GM18520 (cell line): ENCODE measurements around the gene NREP.

Experiments
- ATAC-seq: cut with Tn5 transposase; IDR thresholded peaks from one replicate; pipeline ENCODE4 v1.9.1; 2021; ENCODE audit not compliant: unreplicated experiment

Gene NREP

GRCh38 chr5:111756581-111757354 lies at the start of gene NREP:
Gene NREP, minus strand, starts transcription at chr5:111757194. Its CDS starts 1,422 bp downstream, at chr5:111755772.
- ATAC-seq: peak; percentile 4

DNA sequence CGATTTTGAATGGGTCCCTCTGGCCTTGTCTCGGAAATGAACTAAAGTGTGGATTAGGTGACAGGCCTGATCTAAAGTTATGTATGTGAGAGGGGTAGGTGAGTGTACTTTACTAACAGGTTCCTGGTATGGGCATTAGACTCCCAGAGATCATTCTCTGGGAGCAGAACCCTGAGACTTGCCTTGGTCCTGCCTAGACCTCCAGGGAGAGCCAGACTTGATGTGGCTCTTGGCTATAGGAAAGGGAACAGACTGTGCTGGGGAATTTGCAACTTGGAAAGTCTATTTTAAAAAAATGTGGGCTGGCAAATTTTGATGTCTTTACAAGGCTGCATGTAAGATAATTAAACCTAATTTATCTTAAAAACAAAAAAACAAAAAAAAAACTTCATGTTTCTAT lies 49.8 kb upstream of the NREP start:
- no peak for ATAC-seq

GRCh38 chr5:111806156-111806555 lies 49.2 kb upstream of the NREP start:
- no peak for ATAC-seq

- ATAC-seq: no peak
These were observed 48.1 kb upstream of the NREP start for GRCh38 chr5:111805071-111805470.

DNA sequence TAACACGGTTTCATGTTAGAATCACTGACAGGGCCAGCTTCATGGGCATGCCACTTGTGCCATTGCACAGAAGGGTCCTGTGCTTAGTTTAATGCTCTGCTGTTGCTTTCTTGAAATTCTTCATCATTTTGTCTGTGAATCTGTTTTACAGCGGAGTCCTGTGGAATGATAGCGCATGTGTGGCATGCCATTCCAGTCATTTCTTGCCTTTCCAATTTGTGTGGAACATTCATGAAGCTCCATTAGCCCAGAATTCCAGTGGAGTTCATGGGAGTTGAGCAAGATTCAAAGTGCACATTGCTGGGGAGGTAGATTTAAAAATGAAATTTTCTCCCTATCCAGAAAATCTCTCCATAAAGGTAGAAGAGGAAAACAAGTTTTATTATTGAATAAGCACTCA lies 43.4 kb upstream of the NREP start:
- ATAC-seq: no peak

DNA sequence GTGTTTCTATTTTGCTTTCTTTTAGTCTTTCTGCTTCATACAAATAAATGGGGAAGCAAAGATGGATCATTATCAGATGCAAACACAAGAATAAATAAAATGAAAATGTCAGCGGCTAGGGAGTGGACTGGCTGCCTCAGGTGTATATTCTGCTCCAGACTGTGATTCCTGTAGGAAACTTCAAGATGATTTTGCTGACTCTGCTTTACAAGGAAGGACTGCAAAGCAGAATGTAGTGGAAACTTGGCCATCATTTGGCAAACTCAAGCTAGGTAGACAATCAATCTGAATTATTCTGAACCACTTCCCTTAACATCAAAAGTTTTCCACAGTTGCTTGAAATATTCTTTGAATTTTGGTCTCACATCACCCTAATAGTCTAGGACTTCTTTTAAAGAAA lies 38.1 kb upstream of the NREP start:
- ATAC-seq: no peak

DNA sequence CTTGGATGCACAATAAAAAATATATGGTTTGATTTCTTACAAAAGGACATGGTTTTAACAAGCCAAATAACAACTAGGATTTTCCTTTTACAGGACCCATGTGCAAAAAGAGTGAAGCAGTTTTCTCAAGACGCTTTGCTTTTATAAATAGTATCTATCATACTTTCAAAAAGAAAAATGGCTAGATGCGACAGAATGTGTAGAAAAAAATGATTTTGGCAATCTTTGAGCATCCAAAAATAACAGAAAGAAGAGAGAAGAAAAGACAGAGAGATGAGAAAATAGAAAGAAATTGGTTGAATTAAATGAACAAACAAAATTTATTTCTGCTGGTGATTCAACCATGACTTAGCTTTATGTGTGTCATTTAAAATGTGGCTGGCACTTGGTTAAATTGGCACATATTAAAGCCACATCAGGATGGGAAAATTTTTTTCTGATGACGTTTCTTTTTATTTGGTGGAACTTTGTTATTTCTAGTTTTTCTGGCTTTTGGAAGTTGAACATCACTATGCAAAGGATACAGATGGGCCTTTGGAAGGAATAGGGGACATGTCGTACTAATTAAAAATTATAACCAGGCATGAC lies 35.6 kb upstream of the NREP start:
- ATAC-seq: no peak

GRCh38 chr5:111790295-111790694 lies 33.3 kb upstream of the NREP start:
- no peak for ATAC-seq

- no peak for ATAC-seq
These were observed 30.0 kb upstream of the NREP start for GRCh38 chr5:111787006-111787405.

GRCh38 chr5:111784491-111785181 lies 27.6 kb upstream of the NREP start:
- no peak for ATAC-seq

DNA sequence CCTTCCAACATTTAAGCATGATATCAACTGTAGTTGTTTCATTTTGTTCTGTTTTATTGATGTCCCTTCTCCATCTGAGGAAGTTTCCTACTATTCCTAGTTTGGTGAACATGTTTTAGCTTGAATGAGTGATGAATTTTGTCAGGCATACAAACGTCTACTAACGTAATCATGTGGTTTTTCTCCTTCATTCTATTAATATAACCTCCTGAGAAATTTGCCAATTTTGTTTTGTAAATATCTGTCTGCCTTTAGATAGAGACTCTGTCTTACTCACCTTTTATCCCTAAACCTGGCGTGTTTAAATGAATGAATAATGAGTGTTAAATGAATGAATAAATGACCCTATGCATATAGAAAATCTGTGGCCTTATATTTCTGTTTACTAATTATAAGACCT lies 26.5 kb upstream of the NREP start:
- no peak for ATAC-seq

DNA sequence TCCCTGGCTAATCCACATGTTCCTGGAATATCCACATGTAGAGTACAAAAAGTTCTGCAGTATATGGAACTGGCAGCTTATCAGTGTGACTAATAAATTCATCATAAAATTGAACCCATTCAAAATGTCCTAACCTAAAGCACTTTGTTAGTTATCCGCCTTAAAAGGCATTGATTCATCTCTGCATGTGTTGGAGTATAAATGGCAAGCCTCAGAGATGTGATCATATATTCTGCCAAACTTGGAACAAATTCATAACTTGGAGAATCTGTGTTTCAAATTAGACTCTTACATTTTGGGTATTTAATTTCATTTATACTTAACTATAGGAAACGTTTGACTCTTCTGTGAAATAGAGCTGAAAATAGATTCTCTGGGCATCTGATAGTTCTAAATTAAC lies 25.2 kb upstream of the NREP start:
- no peak for ATAC-seq

DNA sequence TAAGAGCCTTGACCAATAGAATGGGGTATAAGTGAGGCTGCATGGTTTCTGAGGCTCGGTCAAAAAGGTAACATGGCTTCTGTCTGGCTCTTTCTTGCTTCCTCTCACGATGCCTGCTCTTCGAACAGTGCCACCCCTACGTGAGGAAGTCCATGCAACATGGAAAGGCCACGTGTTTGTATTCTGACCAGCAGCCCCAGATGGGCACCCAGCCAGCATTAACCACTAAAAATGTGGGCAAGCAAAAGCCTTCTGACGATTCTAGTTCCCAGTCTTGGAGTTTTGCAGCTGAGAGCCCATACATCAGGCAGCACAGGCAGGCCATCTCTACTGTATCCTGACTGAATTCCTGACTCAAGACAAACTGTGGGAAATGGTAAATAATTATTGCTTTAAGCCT lies 24.2 kb upstream of the NREP start:
- ATAC-seq: no peak

- ATAC-seq: no peak
These were observed 22.9 kb upstream of the NREP start for GRCh38 chr5:111779922-111780292.

- ATAC-seq: no peak
These were observed 22.4 kb upstream of the NREP start for GRCh38 chr5:111779260-111779921.

DNA sequence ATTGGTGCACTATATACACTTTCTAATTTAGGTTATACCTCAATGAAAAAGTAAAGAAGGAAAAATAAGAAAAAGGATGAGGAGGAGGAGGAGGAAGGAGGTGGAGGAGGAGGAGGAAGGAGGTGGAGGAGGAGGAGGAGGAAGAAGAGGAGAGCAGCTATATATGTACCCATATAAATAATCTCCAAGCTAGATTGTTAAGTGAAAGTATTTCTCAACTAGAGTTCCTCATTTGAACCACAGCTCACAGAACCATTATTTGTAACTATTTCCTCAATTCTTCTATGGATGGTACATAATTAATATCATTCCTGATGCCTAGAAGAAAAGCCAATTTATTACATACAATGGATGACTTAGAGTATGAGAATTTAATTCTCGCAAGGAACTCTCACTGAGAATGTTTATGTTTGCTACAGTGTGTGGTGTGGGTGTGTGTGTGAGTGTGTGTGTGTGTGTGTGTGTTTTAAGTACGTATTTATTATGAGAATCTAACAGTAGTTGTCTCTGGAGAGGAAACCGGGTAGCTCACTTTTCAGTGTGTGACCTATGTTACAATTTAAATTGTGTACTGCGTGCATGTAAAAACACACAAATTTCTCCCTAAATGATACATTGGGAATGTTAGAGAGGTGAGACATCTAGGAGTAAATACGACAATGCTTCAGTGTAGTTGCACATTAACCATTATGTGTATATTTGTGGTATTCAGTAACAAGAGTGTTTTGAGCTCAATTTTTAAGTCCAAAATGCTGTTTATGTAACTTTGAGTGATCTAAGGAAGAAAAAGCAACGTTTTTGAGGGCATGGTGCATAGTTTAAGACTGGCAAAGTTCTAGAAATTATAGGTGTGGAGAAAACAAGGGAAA lies 20.2 kb upstream of the NREP start:
- ATAC-seq: no peak

DNA sequence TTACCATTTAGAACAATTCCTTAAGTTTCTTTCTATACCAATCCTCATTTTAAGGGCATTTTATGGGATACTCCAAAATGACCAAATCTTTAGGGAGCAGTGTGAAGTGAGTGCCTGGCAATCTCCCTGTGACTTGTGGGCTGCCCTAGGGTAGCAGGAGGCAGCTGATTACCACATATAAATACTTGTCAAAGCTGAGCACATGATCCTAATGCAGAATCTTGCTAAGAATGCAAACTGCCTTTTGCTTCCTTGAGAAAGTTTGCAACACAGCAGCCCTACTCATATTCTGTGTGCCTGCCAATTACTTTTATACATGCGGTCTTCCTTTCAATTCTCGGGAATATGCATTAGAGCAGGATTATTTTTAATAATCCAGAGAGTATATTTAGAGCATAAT lies 18.2 kb upstream of the NREP start:
- no peak for ATAC-seq

DNA sequence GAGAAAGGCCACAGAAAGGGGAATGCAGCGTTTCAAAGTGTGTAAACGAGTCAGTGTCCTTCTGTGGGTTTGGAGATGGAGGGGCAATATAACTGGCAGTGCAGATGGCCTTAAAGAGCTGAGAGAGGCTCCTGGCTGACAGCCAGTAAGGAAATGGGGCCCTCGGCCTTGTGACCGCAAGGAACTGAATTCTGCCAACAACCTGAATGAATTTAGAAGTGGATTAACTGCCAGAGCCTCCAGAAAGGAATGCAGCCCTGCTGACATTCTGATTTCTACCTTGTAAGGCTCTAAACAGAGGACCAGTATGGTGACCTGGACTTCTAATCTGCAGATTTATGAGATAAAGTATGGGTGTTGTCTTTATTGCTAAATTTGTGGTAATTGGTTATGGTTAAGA lies 17.5 kb upstream of the NREP start:
- no peak for ATAC-seq

DNA sequence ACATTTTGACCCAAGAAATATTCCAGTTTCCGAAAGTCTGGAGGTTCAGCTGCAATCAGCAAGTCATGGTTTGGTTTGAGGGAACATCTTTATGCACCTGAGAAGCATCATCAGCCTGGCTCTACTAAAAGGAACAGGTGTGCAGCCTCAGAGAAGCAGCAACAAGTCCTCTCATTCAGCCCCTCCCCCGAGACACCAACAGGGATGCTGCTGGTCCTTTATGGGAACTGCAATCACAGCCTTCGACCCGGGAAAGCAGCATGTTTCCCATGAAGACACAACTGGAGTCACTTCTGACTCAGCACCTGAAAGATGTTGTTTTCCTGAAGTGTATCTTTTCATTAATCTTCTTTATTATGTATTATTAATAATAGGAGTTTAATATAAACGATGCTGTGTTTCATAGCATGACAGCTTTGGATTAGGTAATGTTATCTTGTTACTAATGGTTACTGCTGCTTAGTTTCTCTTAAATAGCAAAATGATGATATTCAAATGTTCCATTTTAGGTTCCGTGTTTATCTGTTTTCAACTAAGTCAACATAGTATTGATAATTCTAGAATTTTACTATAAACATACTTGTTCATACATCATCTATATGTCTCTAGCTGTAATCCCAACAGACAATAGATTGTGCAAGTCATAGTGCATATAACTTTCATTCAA lies 15.6 kb upstream of the NREP start:
- ATAC-seq: no peak

- no peak for ATAC-seq
These were observed 12.5 kb upstream of the NREP start for GRCh38 chr5:111769541-111769940.
